WTC11 (cell line): ENCODE results near the gene CAMTA1. TPM values are rescaled to one million over a fixed set of nuclear protein-coding genes. Genes with fewer than 3 reads are reported as not detected.
A peak's percentile ranks its signal among the peaks of the same experiment; 100 is the strongest.

Experiments used
- ATAC-seq: fragments of 200-7000 bp; cut with Tn5 transposase; 2 replicates; pipeline ENCODE4 v1.10.0; 2021; ENCODE audit warnings: mild to moderate bottlenecking, moderate library complexity
- CTCF ChIA-PET: fragments of 300-600 bp; sonication (Branson Sonifier 250); formaldehyde crosslinking; loops from one replicate; lab custom pipeline; 2021; ENCODE audit warnings: antibody characterized with exemption; lab: Charles Lee
- POLR2A ChIA-PET: fragments of 350-600 bp; sonication (Branson Sonifier 250); formaldehyde crosslinking; loops from one replicate; lab custom pipeline; 2021; ENCODE audit warnings: antibody characterized with exemption; lab: Charles Lee
- DNase-seq: peaks from one replicate; pipeline ENCODE4 v3.0.0; 2021; ENCODE audit warnings: low spot score
- H3K27ac Mint-ChIP-seq: 2 replicates; pipeline ENCODE4 v1.8.0; 2021; ENCODE audit warnings: mixed read lengths
- H3K27me3 Mint-ChIP-seq: 2 replicates; pipeline ENCODE4 v1.8.0; 2021; ENCODE audit warnings: low read depth, mild to moderate bottlenecking, moderate library complexity, mixed read lengths
- H3K36me3 Mint-ChIP-seq: 2 replicates; pipeline ENCODE4 v1.8.0; 2021; ENCODE audit warnings: mixed read lengths
- H3K4me1 Mint-ChIP-seq: 2 replicates; pipeline ENCODE4 v1.8.0; 2022; ENCODE audit warnings: mixed read lengths
- H3K4me3 Mint-ChIP-seq: 2 replicates; pipeline ENCODE4 v1.8.0; 2021; ENCODE audit warnings: mild to moderate bottlenecking, moderate library complexity, mixed read lengths
- H3K9me3 Mint-ChIP-seq: 2 replicates; pipeline ENCODE4 v1.8.0; 2021; ENCODE audit warnings: mixed read lengths
- ATF1 ChIP-seq: sonication (generic); formaldehyde crosslinking; IDR thresholded peaks from 2 replicates; pipeline ENCODE4 v1.8.1; 2023; ENCODE audit warnings: mild to moderate bottlenecking, moderate library complexity, missing genetic modification reagents
- CREM ChIP-seq: sonication (generic); formaldehyde crosslinking; IDR thresholded peaks from 2 replicates; pipeline ENCODE4 v1.8.1; 2022; ENCODE audit warnings: mild to moderate bottlenecking, missing genetic modification reagents, moderate library complexity
- ELF4 ChIP-seq: sonication (generic); formaldehyde crosslinking; IDR thresholded peaks from 2 replicates; pipeline ENCODE4 v1.8.1; 2022; ENCODE audit warnings: low read depth, mild to moderate bottlenecking, moderate library complexity, missing genetic modification reagents
- GRHL2 ChIP-seq: fragments of 250-450 bp; sonication (Bioruptor Pico); IDR thresholded peaks from 2 replicates; pipeline ENCODE4 v1.8.0; 2022; ENCODE audit warnings: mild to moderate bottlenecking, moderate library complexity; ENCODE audit not compliant: insufficient replicate concordance, severe bottlenecking
- HMGA2 ChIP-seq: fragments of 250-450 bp; sonication (Bioruptor Pico); IDR thresholded peaks from 2 replicates; pipeline ENCODE4 v1.4.0; 2021; ENCODE audit warnings: mild to moderate bottlenecking, moderate library complexity
- IRF2 ChIP-seq: sonication (generic); formaldehyde crosslinking; IDR thresholded peaks from 2 replicates; pipeline ENCODE4 v1.8.0; 2022; ENCODE audit warnings: low read depth, missing genetic modification reagents, borderline replicate concordance
- MXD4 ChIP-seq: fragments of 250-450 bp; sonication (Bioruptor Pico); IDR thresholded peaks from 2 replicates; pipeline ENCODE4 v1.8.0; 2021; ENCODE audit warnings: mild to moderate bottlenecking, moderate library complexity, borderline replicate concordance
- MYBL2 ChIP-seq: sonication (generic); formaldehyde crosslinking; IDR thresholded peaks from 2 replicates; pipeline ENCODE4 v1.8.1; 2023; ENCODE audit warnings: mild to moderate bottlenecking, moderate library complexity, missing genetic modification reagents
- NFATC4 ChIP-seq: fragments of 250-450 bp; sonication (Bioruptor Pico); IDR thresholded peaks from 2 replicates; pipeline ENCODE4 v1.9.0; 2021; ENCODE audit warnings: mild to moderate bottlenecking
- NFYB ChIP-seq: sonication (generic); formaldehyde crosslinking; conservative IDR thresholded peaks from 2 replicates; pipeline ENCODE4 v1.8.0; 2022; ENCODE audit warnings: low read depth, missing genetic modification reagents
- NR2C2 ChIP-seq: sonication (generic); formaldehyde crosslinking; IDR thresholded peaks from 2 replicates; pipeline ENCODE4 v1.8.0; 2022; ENCODE audit warnings: mild to moderate bottlenecking, missing genetic modification reagents
- PRRX2 ChIP-seq: fragments of 250-450 bp; sonication (Bioruptor Pico); IDR thresholded peaks from 2 replicates; pipeline ENCODE4 v1.8.0; 2021; ENCODE audit warnings: mild to moderate bottlenecking
- SMAD4 ChIP-seq: sonication (generic); formaldehyde crosslinking; IDR thresholded peaks from 2 replicates; pipeline ENCODE4 v1.8.0; 2022; ENCODE audit warnings: mild to moderate bottlenecking, missing genetic modification reagents
- SOX15 ChIP-seq: fragments of 250-450 bp; sonication (Bioruptor Pico); IDR thresholded peaks from 2 replicates; pipeline ENCODE4 v1.9.0; 2021; ENCODE audit warnings: mild to moderate bottlenecking
- SP1 ChIP-seq: sonication (generic); formaldehyde crosslinking; conservative IDR thresholded peaks from 2 replicates; pipeline ENCODE4 v1.8.1; 2022; ENCODE audit warnings: missing genetic modification reagents
- ZNF121 ChIP-seq: sonication (generic); formaldehyde crosslinking; IDR thresholded peaks from 2 replicates; pipeline ENCODE4 v1.8.0; 2023; ENCODE audit warnings: missing genetic modification reagents
- ZNF232 ChIP-seq: sonication (generic); formaldehyde crosslinking; IDR thresholded peaks from 2 replicates; pipeline ENCODE4 v1.8.0; 2022; ENCODE audit warnings: mild to moderate bottlenecking, missing genetic modification reagents
- ZNF317 ChIP-seq: sonication (generic); formaldehyde crosslinking; IDR thresholded peaks from 2 replicates; pipeline ENCODE4 v1.8.1; 2023; ENCODE audit warnings: low read depth, mild to moderate bottlenecking, moderate library complexity, missing genetic modification reagents, borderline replicate concordance
- ZNF396 ChIP-seq: fragments of 250-450 bp; sonication (Bioruptor Pico); IDR thresholded peaks from 2 replicates; pipeline ENCODE4 v1.8.0; 2021; ENCODE audit warnings: mild to moderate bottlenecking, moderate library complexity, borderline replicate concordance
- ZNF423 ChIP-seq: fragments of 250-450 bp; sonication (Bioruptor Pico); IDR thresholded peaks from 2 replicates; pipeline ENCODE4 v2.1.2; 2022; ENCODE audit warnings: mild to moderate bottlenecking, moderate library complexity
- ZNF671 ChIP-seq: fragments of 250-450 bp; sonication (Bioruptor Pico); IDR thresholded peaks from 2 replicates; pipeline ENCODE4 v1.8.0; 2021; ENCODE audit warnings: mild to moderate bottlenecking
- total RNA-seq: library from RNA; stranded (reverse); gene quantifications from 3 replicates; pipeline ENCODE4 v1.2.3, GENCODE V29; 2021
- TF ChIP-seq, protein P1 (sequence below): sonication (generic); formaldehyde crosslinking; IDR thresholded peaks from 2 replicates; pipeline ENCODE4 v1.8.1; 2022; ENCODE audit warnings: mild to moderate bottlenecking, moderate library complexity, missing genetic modification reagents
- TF ChIP-seq, protein P2 (sequence below): sonication (generic); formaldehyde crosslinking; IDR thresholded peaks from 2 replicates; pipeline ENCODE4 v1.8.1; 2023; ENCODE audit warnings: mild to moderate bottlenecking, missing genetic modification reagents, moderate library complexity
- TF ChIP-seq, protein P3 (sequence below): sonication (generic); formaldehyde crosslinking; IDR thresholded peaks from 2 replicates; pipeline ENCODE4 v1.8.1; 2023; ENCODE audit warnings: mild to moderate bottlenecking, moderate library complexity, missing genetic modification reagents
- TF ChIP-seq, protein P4 (sequence below): sonication (generic); formaldehyde crosslinking; IDR thresholded peaks from 2 replicates; pipeline ENCODE4 v1.8.0; 2022; ENCODE audit warnings: mild to moderate bottlenecking, missing genetic modification reagents
- TF ChIP-seq, protein P5 (sequence below): sonication (generic); formaldehyde crosslinking; IDR thresholded peaks from 2 replicates; pipeline ENCODE4 v1.8.1; 2022; ENCODE audit warnings: low read depth, mild to moderate bottlenecking, moderate library complexity, missing genetic modification reagents, borderline replicate concordance

CAMTA1 gene
- total RNA-seq, 1 experiment from 2014 or later: 86.4 TPM

DNA sequence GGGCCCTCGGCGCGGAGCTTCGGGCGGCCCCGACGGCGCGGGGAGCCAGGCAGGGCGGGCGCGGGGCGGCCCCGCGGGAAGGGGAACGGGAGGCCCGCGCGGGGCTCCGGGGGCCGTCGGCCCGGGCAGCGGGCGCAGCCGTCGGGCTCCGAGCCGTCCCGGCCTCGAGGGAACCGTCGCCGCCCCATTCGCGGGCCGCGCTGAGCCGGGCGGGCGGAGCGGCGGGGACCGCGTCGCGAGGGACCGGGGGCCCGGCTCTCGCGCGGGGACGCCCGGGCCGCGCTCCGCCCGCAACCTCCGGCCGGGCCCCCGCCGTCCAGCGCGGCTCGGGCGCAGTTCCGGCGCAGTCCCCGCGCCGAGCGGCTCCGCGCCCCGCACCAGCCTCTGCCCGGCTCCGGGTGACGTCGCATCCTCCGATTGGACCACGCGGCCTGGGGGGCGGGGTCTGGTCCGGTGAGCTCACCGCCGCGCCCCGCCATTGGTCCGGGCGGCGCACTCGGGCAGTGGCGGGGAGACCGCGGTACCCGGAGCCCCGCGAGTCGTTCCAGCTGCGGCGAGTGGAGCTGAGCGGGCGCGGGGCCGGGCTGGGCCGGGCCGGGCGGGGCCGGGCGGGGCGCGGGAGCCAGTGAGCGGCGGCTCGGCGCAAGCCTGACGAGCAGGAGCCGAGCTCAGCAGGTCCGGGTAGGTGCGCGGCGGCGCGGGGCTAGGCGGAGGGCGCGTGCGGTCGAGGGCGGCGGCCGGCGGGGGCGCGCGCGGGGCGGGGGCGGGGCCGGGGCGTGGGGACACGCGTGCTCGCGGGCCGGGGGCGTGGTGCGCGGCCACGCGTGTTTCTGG is 919.2 kb downstream of the CAMTA1 start:
- Mint-ChIP-seq H3K9me3 (peaks cover 11% of the 10 kb centered on the region), H3K4me3 (peak overlapping the region; percentile 70; the same call in 1 of the 2 replicates), H3K27ac (no peak overlapping the region), H3K4me1 (peaks cover 16% of the 10 kb centered on the region), H3K36me3 (peaks cover 11% of the 10 kb centered on the region)
- ATAC-seq: peak; percentile 88
- ChIA-PET CTCF (interaction anchor here (0.8 to 4.9 kb wide), 10 partner anchors 9 to 271 kb away, joined by 3 to 84 read pairs (median 6); no protein-coding TSS in a partner anchor), POLR2A (interaction anchor here (0.5 to 1.7 kb wide), 5 partner anchors 24 to 297 kb away, joined by 3 to 17 read pairs (median 3); no protein-coding TSS in a partner anchor)
- DNase-seq: peak; percentile 95
- TF ChIP-seq SP1 (peak; percentile 54; the same call in 1 of the 2 replicates), SOX15 (no peak), ELF4 (CRISPR knock-in tag) (no peak), CREM (CRISPR knock-in tag) (peak; percentile 58; the same call in 1 of the 2 replicates), NFYB (peak; percentile 82), ZNF396 (CRISPR knock-in tag) (no peak)
- TF ChIP-seq, protein P1, sequence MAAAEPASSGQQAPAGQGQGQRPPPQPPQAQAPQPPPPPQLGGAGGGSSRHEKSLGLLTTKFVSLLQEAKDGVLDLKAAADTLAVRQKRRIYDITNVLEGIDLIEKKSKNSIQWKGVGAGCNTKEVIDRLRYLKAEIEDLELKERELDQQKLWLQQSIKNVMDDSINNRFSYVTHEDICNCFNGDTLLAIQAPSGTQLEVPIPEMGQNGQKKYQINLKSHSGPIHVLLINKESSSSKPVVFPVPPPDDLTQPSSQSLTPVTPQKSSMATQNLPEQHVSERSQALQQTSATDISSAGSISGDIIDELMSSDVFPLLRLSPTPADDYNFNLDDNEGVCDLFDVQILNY (CRISPR knock-in tag): 0 out of 2 replicates have a peak, but pooled peaks have one; percentile 20
- TF ChIP-seq, protein P2, sequence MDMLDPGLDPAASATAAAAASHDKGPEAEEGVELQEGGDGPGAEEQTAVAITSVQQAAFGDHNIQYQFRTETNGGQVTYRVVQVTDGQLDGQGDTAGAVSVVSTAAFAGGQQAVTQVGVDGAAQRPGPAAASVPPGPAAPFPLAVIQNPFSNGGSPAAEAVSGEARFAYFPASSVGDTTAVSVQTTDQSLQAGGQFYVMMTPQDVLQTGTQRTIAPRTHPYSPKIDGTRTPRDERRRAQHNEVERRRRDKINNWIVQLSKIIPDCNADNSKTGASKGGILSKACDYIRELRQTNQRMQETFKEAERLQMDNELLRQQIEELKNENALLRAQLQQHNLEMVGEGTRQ (CRISPR knock-in tag): peak; percentile 18; the same call in 1 of the 2 replicates
- TF ChIP-seq, protein P3, sequence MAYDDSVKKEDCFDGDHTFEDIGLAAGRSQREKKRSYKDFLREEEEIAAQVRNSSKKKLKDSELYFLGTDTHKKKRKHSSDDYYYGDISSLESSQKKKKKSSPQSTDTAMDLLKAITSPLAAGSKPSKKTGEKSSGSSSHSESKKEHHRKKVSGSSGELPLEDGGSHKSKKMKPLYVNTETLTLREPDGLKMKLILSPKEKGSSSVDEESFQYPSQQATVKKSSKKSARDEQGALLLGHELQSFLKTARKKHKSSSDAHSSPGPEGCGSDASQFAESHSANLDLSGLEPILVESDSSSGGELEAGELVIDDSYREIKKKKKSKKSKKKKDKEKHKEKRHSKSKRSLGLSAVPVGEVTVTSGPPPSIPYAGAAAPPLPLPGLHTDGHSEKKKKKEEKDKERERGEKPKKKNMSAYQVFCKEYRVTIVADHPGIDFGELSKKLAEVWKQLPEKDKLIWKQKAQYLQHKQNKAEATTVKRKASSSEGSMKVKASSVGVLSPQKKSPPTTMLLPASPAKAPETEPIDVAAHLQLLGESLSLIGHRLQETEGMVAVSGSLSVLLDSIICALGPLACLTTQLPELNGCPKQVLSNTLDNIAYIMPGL (CRISPR knock-in tag): no peak
- TF ChIP-seq, protein P4, sequence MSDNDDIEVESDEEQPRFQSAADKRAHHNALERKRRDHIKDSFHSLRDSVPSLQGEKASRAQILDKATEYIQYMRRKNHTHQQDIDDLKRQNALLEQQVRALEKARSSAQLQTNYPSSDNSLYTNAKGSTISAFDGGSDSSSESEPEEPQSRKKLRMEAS (CRISPR knock-in tag): no peak; the same call in 1 of the 2 replicates
- TF ChIP-seq, all 79 proteins: peak for 5
- H3K27me3 Mint-ChIP-seq: peaks cover 54% of the 10 kb centered on the region

DNA sequence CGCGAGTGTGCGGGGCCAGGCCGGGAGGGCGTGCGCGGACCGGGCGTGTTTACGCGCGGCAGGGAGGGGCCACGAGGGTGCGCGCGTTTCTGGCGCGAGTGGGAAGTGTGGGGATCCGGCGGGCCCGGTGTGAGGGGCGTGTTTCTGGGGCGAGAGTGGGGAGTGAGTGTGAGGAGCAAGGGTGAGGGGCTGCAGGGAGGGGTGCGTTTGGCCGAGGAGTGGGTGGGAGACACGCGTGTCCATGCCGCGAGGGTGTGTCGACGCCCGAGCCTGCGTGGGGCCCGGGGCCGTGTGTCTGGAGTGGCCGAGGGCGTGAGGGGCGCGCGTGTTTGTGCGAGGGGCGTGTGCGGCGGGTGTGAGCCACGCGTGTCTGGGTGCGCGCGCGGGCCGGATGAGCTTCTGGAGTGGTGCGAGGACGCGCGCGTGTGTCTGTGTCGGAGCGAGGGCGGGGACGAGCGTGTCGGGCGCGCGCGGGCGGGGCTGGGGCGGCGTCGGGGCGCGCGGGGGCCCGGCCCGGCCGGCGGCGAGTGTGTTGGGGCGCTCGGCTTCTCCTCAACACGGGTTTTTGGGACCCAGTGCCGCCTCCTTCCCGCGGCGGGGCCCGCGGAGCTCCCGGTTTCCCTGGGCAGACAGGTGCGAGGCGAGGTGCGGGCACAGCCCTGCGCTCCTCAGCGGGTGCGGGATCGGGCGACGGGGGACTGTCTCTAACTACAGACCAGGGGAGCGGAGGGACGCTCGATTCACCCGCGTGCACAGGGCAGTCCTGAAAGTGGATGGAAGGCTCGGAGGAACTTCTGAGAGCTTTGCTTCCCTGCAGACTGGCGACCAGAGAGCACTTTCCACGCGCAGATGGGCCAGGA is 920.0 kb downstream of the CAMTA1 start:
- ATAC-seq (peak; percentile 2; the same call in 1 of the 2 replicates), DNase-seq (peak; percentile 66)
- Mint-ChIP-seq H3K27me3 (peaks cover 54% of the 10 kb centered on the region), H3K4me3 (peak overlapping the region; percentile 70), H3K27ac (peak overlapping the region; percentile 74; the same call in 1 of the 2 replicates), H3K36me3 (peaks cover 3% of the 10 kb centered on the region), H3K9me3 (peaks cover 3% of the 10 kb centered on the region), H3K4me1 (peaks cover 16% of the 10 kb centered on the region)
- ChIA-PET CTCF (interaction anchor here (0.8 to 4.9 kb wide), 9 partner anchors 10 to 78 kb away, joined by 3 to 84 read pairs (median 7); no protein-coding TSS in a partner anchor), POLR2A (interaction anchor here (0.6 to 1.7 kb wide), 4 partner anchors 25 to 296 kb away, joined by 3 to 17 read pairs (median 3); no protein-coding TSS in a partner anchor)
- TF ChIP-seq CREM (CRISPR knock-in tag) (no peak), MXD4 (no peak), NFATC4 (0 out of 2 replicates have a peak, but pooled peaks have one; percentile 61), ZNF317 (CRISPR knock-in tag) (no peak), NR2C2 (CRISPR knock-in tag) (no peak), HMGA2 (CRISPR knock-in tag) (no peak), PRRX2 (CRISPR knock-in tag) (0 out of 2 replicates have a peak, but pooled peaks have one; percentile 65), ZNF121 (0 out of 2 replicates have a peak, but pooled peaks have one; percentile 49), MYBL2 (no peak), SMAD4 (no peak), ZNF423 (CRISPR knock-in tag) (no peak), NFYB (no peak), GRHL2 (CRISPR knock-in tag) (no peak), SOX15 (no peak), ZNF232 (CRISPR knock-in tag) (no peak), ATF1 (CRISPR knock-in tag) (no peak), ZNF671 (CRISPR knock-in tag) (peak; percentile 86), IRF2 (CRISPR knock-in tag) (no peak)
- TF ChIP-seq, protein P1 (CRISPR knock-in tag): no peak
- TF ChIP-seq, protein P5, sequence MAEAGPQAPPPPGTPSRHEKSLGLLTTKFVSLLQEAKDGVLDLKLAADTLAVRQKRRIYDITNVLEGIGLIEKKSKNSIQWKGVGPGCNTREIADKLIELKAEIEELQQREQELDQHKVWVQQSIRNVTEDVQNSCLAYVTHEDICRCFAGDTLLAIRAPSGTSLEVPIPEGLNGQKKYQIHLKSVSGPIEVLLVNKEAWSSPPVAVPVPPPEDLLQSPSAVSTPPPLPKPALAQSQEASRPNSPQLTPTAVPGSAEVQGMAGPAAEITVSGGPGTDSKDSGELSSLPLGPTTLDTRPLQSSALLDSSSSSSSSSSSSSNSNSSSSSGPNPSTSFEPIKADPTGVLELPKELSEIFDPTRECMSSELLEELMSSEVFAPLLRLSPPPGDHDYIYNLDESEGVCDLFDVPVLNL (CRISPR knock-in tag): no peak
